T-helper 9 cell (primary cell): ENCODE measurements around the gene COX8C.
"Not testable (repeated sequence)": the region's sequence is repeated elsewhere in the genome, so short reads cannot be mapped to it uniquely, and the experiment has no call there.

ENCODE experiments used
- DNase-seq: peaks from one replicate; pipeline ENCODE4 v3.0.0-alpha.2; 2020

The COX8C gene

DNA sequence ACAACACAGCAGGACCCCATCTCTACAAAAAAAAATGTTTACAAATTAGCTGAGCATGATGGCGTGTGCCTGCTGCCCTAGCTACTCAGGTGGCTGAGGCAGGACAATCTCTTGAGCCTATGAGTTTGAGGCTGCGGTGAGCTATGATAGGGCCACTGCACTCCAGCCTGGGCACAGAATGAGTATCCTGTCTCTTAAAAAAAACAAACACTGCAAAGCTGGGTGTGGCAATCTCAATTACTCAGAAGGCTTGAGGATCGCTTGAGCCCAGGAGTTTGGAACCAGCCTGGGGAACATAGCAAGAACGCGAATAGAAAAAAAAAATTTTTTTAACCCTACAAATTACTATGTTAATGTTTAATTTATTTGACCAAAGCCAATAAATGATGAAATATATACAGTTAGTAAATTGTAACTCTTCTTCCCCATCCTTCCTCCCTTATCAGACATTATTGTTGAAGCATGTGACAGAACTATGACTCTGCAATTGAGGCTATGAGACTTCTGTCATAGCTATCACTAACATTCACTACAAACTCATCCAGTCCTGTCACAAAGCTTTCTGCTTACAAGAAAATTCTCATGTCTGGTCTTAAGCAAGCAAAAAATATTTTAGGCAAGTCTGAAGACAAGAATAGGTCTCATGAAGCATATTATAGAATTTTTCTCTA, 23.9 kb upstream of the COX8C start:
- no peak for DNase-seq

DNA sequence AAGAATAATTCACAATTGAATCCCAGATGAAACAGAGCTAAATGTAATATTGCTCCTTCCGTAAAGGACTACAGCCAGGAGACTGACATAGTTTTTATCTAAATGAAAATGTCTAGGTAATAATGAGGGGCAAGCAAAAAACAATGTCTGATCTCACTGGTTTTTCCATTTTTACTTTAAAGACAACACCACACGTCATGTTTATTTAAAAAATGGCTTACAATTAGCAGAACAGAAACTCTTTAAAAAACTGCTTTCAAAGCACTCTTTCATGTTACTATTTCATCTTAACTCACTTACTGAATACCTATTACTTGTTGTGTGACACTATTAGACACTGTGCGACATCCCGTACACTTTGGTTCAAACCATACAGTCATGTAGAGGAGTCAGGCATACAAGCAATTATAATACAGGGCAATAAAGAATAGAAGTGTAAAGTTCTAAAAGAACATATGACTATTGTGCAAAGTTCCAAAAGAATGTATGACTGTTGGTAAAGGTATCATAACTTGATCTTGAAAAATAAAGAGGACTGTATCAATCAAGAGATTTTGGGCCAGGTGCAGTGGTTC, 23.3 kb upstream of the COX8C start:
- DNase-seq = no peak

DNA sequence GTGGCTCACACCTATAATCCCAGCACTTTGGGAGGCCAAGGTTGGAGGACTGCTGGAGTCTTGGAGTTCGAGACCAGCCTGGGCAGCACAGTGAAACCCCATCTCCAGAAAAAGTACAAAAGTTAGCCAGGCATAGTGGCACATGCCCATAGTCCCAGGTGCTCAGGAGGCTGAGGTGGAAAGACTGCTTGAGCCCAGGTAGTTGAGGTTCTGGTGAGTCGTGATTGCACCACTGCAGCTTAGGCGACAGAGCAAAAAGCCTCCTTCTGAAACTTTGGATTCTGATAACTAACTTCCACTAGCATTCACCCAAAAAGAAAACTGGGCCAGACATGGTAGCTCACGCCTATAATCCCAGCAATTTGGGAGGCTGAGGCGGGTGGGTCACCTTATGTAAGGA, 20.8 kb upstream of the COX8C start:
- no peak for DNase-seq

DNA sequence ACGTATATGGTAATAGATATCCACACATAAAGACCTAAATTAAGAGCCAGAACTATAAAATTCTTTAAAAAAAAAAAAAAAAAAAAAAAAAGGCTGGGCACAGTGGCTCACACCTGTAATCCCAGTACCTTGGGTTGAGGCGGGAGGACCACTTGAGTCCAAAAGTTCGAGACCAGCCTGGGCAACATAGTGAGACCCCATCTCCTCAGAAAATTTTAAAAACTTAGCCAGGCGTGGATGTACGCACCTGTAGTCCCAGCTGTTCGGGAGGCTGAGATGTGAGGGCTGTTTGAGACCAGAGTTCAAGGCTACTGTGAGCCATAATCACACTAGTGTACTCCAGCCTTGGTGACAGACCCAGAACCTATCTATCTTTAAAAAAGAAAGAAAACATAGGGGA, 18.4 kb upstream of the COX8C start:
- no peak for DNase-seq

DNA sequence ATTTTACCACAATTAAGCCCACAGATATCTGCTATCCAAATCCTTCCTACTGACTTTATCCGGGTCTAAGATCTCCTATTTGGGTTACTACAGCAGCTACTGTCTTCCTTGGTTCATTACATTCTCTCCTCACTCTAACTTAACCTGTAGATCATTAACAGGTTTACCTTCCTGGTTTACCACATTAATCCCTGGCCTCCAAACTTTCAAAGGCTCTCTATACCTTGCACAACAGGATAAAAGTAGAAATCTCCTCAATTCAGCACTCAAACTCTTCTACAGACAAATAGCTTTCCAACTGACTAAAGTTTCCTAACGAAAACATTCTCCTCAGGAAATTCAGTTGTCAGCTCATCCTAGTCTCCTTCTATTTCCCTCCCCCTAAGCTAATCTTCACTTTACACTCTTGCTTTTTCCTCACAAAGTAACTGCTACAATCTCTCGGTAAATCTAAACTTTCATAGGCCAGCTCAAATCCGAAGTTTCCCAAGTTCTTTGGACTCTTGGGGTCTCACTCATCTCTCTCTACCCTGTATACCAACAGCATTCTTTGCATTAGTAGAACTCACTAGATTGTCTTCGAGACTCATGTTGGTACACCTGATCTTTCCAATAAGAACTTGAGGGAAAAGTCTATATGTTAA, 16.9 kb upstream of the COX8C start:
- DNase-seq = no peak

DNA sequence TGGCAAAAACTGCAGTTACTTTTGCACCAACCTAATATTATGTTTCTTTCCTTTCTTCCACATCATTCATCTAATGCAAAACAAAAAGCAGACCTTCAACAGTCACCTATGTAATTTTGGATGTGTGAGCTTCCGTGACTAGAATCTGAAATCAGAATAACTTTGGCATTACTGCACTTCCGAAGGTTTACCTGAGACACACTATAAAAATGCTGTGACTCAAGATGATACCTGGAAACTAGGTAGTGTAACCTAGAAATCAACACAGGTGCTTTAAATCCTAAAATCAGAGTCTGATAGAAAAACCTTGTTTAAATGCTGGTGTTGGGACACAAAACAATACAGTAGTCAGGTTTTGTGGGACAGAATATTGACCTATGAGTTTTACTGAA, 16.4 kb upstream of the COX8C start:
- DNase-seq = no peak

DNA sequence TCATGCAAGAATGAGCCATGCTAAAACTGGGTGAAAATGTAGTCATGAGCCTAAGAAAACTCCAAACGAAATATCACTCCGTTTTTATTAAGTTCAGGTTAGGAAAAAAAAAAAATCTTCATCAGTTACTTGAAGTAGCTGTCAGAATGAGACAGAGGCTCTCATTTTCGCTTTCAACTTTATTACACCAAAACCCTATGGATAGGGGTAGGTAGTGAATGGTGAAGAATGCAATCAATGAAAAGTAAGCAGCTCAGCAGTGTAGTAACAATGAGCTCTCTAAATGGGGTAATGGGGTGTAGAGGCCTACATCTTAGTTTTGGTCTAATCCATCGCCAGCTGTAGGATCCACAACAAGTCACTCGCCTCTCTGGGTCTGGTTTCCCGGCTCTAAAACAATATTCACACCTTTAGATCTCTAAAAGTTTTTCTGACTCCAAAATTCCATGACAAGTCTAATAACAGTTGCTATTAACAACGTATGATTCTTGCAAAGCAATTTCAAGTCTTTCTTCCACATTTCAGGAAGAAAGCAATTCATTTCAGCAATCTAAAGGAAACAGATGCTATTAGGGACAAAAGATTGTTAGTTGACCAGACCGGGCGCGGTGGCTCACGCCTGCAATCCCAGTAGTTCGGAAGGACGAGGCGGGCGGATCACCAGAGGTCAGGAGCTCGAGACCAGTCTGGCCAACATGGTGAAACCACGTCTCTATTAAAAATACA, 15.8 kb upstream of the COX8C start:
- DNase-seq = no peak

DNA sequence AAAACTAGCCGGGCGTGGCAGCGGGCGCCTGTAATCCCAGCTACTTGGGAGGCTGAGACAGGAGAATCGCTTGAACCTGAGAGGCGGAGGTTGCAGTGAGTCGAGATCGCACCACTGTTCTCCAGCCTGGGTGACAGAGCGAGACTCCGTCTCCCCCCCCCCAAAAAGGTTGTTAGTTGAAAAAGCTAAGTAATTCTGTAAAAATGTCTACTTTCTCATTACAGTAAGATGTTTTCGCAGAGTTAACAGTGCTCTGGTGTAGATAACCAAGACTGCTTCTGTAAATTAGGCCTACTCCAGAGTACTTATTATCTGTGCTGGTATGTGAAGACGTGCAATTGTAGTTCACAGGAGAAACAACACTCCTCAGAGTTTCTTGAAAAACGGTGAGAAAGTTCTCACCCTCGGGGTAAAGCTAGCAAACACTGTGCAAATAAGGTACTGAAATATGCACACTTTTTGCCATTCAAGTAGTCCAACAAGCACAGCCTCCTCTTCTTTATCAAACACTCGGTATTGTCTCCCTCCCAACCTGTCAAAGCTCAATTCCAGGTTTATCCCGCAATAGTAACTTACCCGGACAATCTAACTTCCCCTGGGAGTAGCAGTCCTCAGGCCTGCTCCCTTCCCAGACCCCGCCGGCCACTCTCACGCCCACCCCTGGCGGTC, 15.1 kb upstream of the COX8C start:
- no peak for DNase-seq

DNA sequence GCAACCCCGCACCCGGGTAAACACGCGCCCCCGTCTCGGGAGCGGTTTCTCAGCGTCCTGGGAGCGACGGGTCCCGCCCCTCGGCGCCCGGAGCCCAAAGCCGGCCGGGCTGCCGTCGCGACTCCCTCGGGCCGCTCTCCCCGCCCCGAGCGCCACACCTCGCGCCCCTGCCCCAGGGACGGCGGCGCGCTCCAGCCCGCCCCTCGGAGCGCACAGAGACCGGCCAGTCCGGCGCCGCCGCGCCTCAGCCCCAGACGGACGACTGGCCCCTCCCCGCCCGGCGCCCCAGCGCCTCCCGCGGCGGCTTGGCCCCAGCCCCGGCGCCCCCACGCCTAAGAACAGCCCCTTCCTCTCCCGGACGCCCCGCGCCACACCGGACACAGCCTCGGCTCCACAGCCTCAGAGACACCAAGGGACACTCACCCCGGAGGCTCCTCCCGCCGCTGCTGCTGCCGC, 14.6 kb upstream of the COX8C start:
- no peak for DNase-seq

DNA sequence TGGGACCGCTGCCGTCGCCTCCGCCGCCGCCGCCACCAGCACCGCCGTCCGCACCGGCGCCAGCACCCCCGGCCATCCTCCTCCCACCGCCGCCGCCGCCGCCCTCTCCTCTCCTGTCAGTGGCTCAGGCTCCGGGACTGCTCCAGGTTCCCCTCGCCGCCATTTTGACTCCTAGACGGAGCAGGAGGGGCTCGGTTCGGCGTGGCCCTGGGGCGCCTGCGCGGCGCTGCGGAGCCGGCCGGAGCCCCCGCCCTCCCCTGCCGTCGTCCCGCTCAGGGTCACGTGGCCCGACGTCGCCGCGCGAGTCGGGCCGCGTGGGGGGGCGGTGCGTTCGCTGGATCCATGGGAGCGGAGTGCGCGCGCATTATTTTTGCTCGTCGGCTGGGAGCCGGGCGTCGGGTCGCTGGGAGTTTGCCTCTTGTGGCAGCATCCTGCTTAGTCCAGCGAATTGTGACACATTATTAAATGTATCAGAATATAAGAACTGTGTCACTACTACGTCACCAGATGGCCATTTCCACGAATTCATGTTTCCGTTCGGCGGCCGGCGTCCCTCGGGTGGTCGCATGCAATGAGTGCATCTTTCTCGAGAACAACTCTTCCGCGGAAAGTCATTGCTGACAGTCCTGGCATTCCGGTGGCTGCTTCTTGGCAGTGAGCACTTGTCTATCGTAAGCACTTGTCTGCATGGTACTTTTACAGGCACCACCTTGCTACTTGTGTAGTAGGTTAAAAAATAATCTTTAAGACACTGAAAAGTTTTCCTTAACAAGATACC, 13.9 kb upstream of the COX8C start, which contains the start of gene BTBD7:
BTBD7 (minus strand) TSS at position 184 of the 778 bp plus-strand sequence. CDS start 36,985 bp downstream, outside the sequence.
- peak; percentile 95 for DNase-seq

DNA sequence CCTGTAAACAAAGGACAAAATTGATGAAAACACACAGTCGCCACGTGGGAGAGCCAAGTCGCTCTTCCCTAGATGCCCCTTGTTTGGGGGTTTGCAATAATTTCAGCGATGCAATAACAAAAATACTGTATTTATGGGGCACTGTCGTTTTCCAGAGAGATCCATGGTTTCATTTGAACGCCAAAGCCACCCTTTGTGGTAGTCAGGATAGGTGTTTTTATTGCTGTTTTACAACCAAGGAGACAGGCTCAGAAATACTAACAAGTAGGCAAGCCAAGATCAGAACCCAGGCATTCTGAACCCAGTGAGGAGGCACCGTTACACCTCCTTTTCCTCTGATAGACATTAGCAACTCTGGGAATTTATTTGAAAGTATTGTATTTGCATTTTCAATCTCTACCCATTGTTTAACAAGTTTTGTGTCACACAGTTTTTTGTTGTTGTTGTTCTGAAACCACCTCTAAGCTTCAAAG, 13.3 kb upstream of the COX8C start:
- DNase-seq = no peak

DNA sequence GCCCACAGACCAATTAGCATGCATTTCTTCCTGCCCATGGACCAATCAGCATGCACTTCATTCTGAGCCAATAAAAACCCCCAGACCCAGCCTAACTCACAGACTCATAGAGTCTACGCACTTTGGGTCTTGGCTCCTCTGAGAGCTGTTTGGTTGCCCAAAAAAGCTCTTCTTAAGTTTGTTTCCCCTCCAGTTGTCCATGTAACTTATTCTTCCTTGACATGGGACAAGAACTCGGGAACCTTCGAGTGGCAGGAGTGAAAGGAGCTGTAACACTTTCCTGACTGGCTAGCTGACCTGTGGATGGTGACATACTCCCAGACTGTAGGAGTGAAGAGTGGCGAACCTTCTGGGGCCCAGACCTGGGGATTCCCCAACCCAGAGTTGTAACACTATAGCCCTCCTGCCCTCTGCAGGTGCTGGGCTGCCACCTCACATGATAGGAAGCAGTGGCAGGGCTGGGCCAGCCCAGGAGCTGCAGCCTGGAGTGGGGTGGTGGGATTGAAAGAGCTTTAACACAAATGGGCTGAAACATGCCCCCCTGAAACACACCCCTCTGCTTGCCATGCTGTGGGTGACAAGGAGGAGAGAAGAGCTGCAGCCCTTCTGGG, 9.7 kb upstream of the COX8C start:
- DNase-seq = no peak

DNA sequence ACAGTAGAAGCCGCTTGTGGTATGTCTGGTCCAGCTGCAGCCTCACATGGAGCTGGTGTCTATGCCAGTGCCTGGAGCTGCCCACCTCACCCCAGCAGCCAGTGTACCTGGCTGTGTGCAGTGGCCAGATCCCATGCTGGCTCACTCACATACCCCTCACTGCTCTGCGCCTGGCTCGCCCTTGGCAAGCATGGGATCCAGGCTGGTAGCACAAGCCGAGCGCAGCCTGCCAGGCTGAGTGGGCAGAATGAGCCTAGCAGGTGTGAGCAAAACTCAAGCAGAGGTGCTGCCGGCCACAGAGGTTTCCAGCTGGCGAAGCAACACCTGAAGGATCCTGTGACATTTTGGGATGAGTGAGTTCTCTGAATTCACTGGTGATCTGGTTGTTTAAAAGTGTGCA, 9.1 kb upstream of the COX8C start:
- DNase-seq = no peak

DNA sequence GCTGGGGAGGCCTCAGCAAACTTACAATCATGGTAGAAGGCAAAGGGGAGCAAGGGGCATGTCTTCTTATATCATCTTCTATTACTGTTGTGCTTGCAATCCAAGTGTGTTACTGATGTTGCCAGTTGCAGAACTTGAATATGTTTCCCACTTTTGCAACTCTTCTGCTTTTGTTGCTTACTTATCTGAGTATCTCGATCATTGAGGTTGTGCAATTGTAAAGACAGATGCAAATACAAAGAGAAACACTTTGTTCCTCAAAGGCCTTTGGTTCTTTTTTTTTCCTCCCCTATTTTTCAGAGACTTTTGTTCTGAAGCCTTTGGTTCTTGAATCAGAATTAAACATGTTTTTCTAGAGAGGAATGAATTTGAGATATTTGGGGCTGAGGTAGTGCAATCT, 3.7 kb upstream of the COX8C start:
- DNase-seq = no peak

DNA sequence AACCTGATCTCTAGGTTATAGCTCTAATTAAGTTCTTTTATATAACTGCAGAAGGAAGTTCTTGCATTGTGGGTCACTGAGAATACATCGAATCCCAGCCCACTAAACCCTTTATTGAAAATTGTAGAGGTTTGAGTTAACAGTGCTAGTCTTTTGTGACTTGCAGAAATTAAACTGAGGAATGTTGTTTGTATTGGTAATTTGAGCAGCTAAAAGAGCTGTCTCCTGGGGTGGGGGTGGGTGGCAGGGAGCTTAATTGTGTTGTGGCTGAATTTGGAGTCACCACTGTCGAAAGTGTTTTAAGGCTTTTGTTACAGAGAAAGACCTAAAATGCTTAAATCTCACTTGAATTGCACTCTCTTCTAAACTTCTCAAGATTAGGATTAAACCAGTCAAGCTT, 3.2 kb upstream of the COX8C start:
- DNase-seq = no peak

DNA sequence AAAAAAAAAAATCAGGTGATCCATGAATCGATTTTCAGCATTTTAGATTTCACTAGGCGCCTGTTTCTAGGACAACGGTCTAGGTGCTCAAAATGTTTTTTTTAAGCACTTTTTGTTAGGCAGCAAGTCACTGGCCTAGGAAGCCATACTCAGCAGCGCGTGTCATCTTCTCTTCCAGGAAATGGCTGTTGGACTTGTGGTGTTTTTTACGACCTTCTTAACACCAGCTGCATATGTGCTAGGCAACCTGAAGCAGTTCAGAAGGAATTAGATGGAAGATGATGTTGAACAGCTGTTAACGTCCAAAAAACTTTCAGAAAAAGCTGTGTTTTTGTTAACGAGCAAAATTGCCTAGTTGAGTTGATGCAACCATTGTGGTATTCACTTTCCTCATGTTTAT, 868 bp downstream of the COX8C start:
- DNase-seq = no peak

DNA sequence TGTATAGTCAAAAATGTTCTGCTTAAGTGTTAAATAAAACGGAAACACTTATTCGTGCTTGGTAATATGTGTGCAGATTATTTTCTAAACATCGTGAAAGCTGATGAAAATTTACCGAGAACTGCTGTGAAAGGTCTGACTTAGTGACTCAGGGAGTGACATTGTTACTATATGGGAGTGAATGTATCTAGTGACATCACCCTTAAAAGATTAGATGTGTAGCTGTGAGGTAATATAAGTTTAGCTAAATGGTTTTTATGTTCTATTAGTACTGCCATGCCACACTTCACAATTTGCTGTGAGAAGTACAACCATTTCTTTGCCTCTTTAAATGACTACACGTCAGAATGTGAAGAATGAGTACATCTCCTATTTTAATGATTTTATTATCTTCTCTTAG, 1.3 kb downstream of the COX8C start:
- no peak for DNase-seq

DNA sequence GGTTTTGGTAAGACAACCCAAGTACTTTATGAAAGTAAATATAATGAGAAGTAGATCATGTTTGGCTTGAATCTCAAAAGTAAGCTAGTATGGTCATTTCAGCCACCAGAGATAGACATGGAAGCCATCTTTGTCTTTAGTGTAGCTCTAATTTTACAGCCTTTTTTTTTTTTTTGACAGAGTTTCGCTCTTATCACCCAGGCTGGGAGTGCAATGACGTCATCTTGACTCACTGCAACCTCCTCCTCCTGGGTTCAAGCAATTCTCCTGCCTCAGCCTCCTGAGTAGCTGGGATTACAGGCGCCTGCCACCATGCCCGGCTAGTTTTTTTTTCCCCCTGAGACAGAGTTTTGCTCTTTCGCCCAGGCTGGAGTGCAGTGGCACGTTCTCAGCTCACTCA, 7.9 kb downstream of the COX8C start:
- DNase-seq = not testable (repeated sequence)

DNA sequence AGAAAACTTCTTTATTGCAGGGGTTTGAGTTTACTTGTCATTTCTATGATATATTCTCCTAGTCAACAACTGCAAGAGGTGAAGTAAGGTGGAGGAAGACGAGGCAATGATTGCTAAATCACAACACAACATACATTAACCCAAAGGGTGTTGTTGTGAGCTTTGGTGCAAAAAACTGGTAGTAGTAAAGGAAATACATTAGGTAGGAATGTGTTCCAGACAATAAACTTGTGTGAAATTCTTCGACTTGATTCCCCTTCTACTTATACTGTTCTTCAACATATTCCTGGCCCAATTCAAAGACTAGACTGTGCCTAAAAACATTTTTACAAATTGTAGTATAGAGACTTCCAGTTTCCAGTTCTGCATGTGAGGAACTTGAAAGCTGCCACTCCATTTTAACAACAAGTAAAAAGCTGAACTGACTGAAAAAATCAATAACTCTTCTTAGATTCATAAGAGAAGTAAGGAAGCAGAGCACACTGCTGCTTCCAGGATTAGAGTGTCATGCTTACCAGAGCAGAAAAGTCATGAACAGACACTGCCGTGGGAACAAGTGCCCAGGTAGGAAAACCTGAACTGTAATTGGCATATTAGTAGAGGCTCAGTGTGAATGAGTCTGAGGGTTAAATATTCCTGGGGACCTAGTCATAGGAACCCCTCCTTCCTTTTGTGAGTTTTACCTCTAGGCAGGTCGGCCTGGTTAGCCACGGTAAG, 22.2 kb downstream of the COX8C start:
- no peak for DNase-seq

DNA sequence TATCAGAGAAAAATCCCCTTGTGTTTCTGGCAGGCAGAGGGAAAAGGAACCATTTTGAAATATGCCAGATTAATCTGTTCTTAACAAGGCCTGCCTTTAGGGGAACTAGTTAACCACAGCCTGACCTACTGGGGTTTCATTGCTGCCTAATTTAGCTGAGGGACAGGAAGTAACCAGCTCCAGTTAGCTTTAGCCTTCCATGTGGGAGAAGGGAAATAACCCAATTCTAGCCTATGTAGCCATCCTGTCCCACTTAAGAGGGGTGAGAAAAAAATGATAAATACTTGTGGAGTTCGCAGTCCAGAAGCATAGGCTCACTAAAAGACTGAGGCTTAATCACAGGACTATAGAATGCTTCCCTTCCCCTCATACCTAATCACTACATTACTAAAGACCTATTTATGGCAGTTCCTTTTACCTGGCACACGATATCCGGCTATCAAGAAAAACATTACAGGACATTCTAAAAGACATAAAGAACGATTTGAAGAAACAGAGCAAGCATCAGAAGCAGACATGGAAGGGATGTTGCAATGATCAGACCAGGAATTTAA, 22.8 kb downstream of the COX8C start:
- DNase-seq = no peak
